Right hindlimb (tissue), 1 donor: Measurements from ENCODE around the gene TMEM214.

Experiments
- DNase-seq: peaks from one replicate; pipeline ENCODE4 v3.0.0-alpha.2; 2018

TMEM214 gene

DNA sequence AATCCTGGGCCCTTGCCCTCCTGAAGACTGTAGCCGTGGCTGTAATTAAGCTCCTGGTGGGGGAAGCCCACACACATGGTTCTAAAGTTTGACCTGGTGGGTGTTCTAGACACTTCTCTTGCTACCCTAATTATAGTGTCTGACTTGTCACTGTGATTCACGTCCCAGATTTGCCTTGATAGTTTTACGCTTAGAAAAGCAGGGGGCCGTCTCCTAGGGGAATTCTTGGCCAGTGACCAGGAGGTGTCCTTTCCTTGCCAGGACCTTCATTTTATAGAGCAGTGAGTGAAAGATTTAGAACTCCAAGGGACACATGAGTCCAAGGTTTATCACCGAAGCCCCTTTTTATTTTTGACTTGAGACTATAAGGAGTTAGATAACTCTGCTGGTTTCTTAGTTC is 9.0 kb downstream of the TMEM214 start:
- no peak for DNase-seq

DNA sequence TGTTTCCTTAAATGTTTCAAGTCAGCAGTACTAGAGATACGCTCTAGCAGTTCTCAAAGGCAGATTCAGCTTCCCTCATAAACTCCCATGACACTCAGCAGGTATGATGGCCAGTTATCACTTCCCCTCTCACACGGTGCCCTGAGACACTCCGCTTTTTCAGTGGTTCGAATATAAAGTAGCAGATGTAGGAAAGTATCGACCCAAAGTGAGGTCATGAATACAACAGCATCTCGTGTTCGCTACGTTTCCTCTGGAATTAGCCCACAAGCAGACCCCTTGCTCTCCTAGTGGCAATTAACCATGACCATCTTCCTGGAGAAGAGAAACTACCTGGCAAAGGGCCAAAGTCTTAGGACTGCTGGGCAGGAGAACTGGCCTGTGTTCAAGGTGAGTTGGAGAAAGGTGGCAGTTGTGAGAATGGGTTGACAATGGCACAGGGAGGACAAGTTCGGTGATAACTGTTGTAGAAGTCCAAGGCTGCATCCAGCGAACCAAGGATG is 9.4 kb downstream of the TMEM214 start:
- DNase-seq, result no peak

GRCh38 chr2:27042985-27043634 is 10.3 kb downstream of the TMEM214 start:
- no peak for DNase-seq

DNA sequence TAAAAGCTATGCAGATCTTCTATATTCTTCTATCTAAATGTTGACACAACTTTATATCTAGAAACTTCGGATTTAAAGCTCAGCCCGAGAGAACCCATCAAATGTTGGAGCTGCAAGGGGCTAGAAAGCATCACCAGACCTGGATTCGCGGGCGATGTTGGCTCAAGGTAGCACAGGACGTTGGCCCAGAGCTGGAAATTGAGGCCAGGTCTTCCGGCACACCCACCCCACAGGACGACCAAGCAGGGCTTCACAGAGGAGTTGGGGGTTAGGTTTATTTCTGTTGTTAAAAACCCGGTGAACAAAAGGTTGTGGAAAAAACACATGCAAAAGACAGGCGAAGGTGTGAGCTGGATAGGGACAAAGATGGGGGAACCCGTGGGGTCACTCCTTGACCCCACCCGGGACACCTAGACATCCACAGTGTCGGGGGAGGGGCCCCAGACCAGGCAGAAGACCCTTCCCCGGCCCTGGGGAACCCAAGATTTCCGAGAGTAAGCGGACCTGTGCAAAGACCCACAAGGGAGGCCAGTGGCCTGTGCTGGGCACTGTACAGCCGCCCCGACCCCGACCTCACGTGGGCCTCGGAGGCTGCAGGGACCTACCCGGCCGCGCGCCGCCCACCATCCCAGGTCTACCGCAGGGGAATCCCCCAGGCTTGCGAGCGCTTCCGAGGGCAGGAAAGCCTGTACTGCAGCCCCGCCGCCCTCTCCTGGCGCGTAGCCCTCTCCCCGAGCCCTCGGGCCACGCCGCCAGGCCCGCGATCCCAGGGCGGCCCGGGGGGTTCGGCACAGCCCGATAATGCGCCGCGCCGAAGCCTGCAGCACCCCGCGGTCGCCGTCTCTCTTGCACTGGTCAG is 16.9 kb downstream of the TMEM214 start:
- DNase-seq, result peak; percentile 57

DNA sequence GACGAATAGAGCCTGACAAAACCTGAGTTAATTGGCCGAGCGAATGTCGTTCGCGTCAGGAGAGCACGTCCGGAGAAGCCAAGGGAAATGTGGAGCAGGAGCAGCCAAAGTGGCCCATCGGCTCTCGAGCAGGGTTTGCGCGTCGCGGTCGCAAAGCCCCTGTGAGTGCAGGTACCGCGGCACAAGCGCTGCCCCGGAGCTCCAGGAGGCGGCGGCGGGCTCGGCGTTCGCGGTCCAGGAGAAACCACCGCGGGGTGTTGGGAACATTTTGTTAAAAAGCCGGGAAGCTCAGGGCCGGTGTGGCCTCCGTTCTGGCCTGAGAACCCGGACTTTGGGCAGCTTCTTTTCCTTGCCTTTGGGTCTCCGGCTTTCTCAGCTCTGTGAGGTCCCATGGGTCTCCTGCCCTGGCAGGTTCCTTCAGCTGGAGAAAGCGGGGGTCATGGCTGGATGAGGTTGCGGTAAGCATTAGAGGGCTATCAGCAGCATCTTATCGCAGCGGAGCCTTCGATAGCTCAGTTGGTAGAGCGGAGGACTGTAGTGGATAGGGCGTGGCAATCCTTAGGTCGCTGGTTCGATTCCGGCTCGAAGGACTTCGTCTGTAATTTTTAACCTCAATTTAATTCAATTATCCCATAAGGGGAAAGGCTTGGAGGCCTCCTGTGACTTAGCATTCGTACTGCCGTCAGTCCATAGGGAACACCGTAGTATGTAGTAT is 17.7 kb downstream of the TMEM214 start:
- DNase-seq, result peak; percentile 96

DNA sequence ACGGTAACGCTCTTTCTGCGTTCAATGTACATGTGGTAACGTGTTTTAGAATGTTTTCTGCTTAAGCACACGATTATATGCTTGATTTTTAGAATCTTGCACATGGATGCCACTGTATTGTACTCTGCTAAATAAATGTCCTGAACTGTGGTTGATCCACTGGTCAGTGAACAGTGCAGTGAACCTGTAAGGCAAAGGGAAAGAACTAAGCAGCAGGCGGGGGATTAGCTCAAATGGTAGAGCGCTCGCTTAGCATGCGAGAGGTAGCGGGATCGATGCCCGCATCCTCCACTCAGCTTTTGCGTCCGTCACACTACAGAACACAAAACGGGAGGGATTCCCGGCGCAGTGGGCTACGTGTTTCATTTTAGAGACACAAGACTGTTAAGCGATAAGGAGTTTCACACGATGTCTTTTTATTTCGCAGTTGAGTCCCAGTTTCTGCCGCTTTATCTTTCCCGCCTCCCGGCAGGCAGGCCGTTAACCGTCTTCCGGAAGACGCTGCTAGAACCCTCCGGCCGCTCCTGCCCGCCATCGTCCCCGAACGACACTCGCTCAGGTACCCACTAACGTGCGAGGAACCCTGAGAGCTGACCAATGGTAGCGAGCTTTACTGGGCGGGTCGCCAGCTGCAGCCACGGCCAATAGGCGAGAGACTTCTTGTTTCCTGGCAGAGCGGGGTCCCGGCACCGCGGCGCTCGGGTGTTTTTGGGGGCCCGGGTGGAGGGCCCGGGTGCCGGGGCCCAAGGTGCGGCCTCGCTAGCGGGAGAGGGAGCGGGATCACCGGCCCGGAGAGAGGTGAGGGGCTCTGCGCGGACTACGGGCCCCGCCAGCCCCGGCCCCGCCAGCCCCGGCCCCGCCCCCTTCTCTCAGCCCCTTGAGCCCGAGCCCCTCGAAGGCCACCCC is 18.5 kb downstream of the TMEM214 start, which contains the start of gene AGBL5:
Gene AGBL5, plus strand, starts transcription at position 673 of the 906 bp plus-strand sequence. CDS start 1,291 bp downstream, outside the sequence.
- DNase-seq, result peak; percentile 96

DNA sequence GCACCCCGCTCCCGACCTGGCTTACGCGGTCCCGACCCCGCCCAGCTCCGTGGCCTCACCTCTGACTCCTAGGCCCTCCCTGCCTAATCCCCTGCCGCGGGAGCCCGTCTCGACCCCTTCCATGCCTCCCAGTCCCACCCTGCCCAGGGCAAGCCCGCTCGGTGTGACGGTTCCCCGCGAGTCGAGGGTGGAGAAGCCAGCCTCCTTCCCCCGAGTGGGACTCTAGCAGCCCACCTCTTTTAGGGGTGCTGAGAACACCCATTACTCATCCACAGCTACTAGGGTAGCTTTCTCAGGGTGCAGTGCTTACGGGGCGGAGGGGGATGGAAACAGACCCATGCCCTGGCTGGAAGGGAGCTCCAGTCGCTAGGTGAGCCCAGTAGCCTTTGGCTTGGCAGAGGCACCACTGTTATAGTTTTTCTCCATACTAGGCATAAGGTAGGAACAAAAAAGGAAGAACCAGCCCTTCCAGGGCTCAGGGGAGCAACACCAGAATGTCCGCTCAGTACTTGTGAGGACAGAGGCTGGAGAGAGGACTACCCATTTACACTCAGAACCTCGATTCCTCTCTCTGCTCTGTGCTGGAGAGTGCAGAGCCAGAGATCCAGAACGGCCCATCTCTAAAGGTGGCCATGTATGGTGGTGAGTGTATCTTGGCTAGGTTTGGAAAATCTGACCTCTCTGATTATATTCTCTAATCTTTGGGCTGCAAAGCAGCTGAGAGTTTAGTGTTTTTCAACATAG is 19.3 kb downstream of the TMEM214 start:
- no peak for DNase-seq

DNA sequence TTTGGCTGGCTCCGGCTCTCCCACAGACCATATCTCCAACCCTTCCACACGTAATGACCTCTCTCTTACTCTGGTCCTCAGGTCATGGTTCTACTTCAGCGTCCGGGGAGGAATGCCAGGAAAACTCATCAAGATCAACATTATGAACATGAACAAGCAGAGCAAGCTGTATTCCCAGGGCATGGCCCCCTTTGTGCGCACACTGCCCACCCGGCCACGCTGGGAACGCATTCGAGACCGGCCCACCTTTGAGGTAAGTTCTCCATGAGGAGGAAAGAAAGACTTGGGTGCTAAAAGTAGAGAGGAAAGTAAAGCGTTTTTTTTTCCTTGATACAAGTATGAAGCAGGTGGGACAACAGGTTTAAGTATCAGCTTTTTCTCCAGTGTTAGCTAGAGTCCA is 20.6 kb downstream of the TMEM214 start:
- no peak for DNase-seq

GRCh38 chr2:27053776-27054175 is 21.0 kb downstream of the TMEM214 start:
- no peak for DNase-seq

DNA sequence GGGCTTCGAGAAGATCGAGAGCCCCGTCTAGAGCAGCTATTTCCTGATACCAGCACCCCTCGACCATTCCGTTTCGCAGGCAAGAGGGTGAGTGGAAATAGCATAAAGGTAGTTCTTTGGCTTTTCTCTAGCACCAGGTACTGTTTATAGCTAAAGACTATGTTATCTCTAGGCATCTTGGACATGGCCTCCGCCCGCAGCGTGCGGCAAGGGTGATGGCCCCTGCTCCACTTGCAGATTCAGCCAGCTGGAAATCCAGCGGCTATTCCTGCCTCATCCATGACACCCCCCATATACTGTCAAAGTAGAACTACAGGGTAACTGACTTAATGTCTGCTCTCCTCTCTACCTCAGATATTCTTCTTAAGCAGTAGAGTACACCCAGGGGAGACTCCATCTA is 22.0 kb downstream of the TMEM214 start:
- no peak for DNase-seq

DNA sequence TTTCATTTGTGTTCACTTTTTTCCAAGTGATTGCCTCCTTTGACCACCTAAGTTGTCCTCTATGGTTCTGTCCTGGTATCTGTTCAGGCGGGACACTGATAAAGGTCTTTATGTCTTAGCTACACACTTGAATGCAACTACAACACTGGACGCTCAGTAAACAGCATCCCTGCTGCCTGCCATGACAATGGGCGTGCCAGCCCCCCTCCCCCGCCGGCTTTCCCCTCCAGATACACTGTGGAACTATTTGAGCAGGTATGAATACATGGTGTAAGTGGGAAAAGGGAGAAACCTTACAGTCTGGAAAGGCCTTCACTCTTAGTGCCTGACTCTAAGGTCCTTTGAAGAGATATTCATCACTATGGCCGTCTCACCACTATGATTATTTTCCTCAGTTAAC is 24.4 kb downstream of the TMEM214 start:
- no peak for DNase-seq

- no peak for DNase-seq
These were observed 25.4 kb downstream of the TMEM214 start for GRCh38 chr2:27058210-27058609.

DNA sequence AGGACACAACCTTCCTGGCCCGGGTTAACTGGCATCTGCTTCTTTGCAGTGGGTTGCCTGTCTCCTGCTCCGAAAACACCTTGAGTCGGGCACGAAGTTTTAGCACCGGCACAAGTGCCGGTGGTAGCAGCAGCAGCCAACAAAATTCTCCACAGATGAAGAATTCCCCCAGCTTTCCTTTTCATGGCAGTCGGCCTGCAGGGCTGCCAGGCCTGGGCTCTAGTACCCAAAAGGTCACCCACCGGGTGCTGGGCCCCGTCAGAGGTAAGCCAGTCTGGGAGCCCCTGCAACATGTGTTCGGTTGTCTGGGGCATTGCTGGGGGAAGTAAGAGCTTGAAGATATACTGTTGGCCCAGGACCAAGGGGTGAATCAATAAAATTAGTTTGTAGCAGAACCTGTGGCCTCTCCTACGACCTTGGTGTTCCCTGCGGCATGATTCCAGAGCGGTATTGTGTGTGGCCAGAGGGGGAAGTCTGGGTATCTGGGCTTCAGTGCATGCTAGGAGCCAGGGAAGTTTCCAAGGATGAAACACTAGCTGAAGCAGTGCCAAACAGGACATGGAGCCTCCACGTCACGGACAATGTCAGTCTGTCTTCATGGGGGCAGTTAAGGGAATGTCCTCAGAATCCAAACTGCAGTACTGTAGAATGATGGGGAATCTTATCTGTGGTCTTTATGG is 26.5 kb downstream of the TMEM214 start:
- no peak for DNase-seq

DNA sequence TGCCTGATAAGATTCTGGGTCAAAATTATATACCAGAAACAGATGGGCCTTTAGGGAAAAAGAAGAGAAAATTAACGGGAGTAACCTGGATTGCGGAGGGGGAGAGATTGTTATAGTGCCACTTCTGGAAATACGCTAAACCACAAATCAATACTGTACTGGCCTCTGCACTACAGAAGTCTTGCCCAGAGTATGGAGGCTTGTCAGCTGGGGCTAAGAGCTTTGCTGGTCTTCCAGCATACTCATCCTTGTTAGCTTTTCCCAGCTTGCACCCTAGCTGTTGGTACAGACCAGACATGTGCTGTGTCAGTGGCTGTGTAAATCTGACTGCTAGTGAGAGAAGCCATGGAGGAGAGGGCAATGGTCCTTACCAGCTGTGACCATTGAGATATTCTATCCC is 27.6 kb downstream of the TMEM214 start:
- no peak for DNase-seq

GRCh38 chr2:27065128-27065527 is 32.4 kb downstream of the TMEM214 start:
- DNase-seq, result no peak

DNA sequence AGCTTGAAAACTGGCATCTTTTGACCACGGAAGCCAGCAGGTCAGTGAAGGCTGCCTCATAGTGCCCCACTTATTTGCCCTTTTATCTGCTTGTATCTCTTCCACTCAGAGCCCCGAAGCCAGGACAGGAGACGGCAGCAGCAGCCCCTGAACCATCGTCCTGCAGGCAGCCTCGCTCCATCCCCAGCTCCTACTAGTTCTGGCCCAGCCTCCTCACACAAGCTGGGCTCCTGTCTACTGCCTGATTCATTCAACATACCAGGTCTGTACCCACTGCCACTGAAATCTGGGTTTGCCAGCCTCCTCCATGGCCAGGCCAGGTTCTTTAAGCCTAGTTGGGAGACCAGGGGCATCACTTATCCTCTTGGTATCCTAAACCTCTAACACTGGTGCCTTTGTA is 34.6 kb downstream of the TMEM214 start:
- DNase-seq, result no peak

GRCh38 chr2:27069436-27069835 is 36.7 kb downstream of the TMEM214 start:
- DNase-seq, result no peak

DNA sequence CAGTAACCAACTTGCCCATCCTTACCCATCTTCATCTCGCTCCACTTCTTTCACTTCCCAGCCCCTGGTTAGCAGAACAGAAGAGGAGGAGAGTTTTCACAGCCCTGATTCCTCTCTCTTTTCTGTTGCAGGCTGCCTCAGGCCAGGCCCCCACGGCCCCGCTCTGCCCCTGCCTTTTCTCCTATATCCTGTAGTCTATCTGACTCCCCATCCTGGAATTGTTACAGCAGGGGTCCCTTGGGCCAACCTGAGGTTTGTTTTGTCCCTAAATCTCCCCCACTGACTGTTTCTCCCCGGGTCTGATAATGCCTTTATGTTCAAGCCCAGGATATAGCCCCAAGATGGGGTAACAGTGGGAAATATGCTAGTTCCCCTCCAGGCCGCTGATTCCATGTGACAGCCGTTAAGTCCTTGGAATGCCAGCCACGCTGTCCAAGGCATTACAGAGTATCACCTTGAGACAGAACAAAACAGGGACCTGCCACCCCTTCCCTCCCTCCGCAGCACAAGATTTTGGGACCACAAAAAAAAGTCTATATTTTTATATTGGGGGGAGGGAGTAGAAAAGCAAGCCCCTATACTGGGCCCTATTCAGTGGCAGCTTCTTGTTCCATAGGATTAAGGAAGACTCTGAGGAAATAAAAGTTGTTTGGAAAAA is 37.3 kb downstream of the TMEM214 start:
- no peak for DNase-seq

- no peak for DNase-seq
These were observed 38.0 kb downstream of the TMEM214 start for GRCh38 chr2:27070653-27071276.
